Activated CD8-positive, alpha-beta T cell treated with anti-CD3 and anti-CD28 coated beads for 36 hours (primary cell): ENCODE measurements around the gene MPL. TPM values are rescaled to one million over a fixed set of nuclear protein-coding genes. Genes with fewer than 3 reads are reported as not detected.

Experiments used
- ATAC-seq: fragments of 200-7000 bp; cut with Tn5 transposase; one replicate; pipeline ENCODE4 v1.10.0; 2021; ENCODE audit warnings: mild to moderate bottlenecking, moderate library complexity
- CTCF ChIA-PET: fragments of 350-600 bp; sonication (Branson Sonifier 250); formaldehyde crosslinking; loops from one replicate; lab custom pipeline; 2021; ENCODE audit warnings: antibody characterized with exemption; lab: Charles Lee
- POLR2A ChIA-PET: fragments of 350-600 bp; sonication (Branson Sonifier 250); formaldehyde crosslinking; loops from one replicate; lab custom pipeline; 2021; ENCODE audit warnings: antibody characterized with exemption; lab: Charles Lee
- DNase-seq: peaks from one replicate; pipeline ENCODE4 v3.0.0-alpha.2; 2020
- H3K27ac Mint-ChIP-seq: one replicate; pipeline ENCODE4 v1.8.0; 2021; ENCODE audit warnings: mild to moderate bottlenecking, mixed read lengths
- H3K27me3 Mint-ChIP-seq: one replicate; pipeline ENCODE4 v1.8.0; 2021; ENCODE audit warnings: mixed read lengths
- H3K36me3 Mint-ChIP-seq: one replicate; pipeline ENCODE4 v1.8.0; 2021; ENCODE audit warnings: low read depth, mixed read lengths
- H3K4me1 Mint-ChIP-seq: one replicate; pipeline ENCODE4 v1.8.0; 2021; ENCODE audit warnings: low read depth, mixed read lengths
- H3K4me3 Mint-ChIP-seq: one replicate; pipeline ENCODE4 v1.8.0; 2021; ENCODE audit warnings: mild to moderate bottlenecking, moderate library complexity, mixed read lengths
- H3K9me3 Mint-ChIP-seq: one replicate; pipeline ENCODE4 v1.8.0; 2021; ENCODE audit warnings: mixed read lengths
- intact Hi-C: fragments of 100-400 bp; cut with micrococcal nuclease; formaldehyde crosslinking; loops from one replicate; pipeline ENCODE4 v1.10.0; 2022
- total RNA-seq, 2 experiments: library from RNA; stranded (reverse); gene quantifications; one replicate each; pipeline ENCODE4 v1.2.3, GENCODE V29; 2021
- TF ChIP-seq, protein P1 (sequence below): fragments of 200-600 bp; IDR thresholded peaks from one replicate; pipeline ENCODE4 v1.8.0; 2022; ENCODE audit warnings: antibody characterized with exemption, mild to moderate bottlenecking

The MPL gene
- total RNA-seq, 2 experiments from 2014 or later, result not detected

DNA sequence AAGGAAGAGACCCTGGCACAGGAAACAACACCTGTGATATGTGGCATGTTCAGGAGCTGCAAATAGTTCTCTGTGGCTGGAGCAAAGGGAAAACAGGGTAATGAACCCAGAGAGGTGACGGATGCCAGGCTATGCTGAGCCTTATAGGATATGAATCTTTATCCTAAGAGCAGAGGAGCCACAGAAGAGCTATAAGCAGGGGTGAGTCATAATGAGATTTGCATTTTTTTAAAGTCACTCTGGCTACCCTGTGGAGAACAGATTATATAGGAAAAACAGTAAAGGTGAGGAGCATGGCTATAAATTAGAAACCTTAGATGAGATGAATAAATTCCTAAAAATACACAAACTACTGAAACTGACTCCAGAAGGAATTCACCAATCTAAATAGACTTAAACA, 12.8 kb upstream of the MPL start:
- ATAC-seq, result no peak
- Mint-ChIP-seq H3K27me3 (no peaks in the 10 kb centered on the region), H3K4me3 (no peak overlapping the region), H3K9me3 (peaks cover 22% of the 10 kb centered on the region), H3K27ac (no peak overlapping the region), H3K36me3 (no peaks in the 10 kb centered on the region), H3K4me1 (peaks cover 10% of the 10 kb centered on the region)
- POLR2A ChIA-PET, result no interaction called here
- CTCF ChIA-PET, result interaction anchor here (1.6 kb wide), 1 partner anchor 98 kb away, joined by 5 read pairs; no protein-coding TSS in a partner anchor
- intact Hi-C loops, result no loop called here
- TF ChIP-seq, protein P1, sequence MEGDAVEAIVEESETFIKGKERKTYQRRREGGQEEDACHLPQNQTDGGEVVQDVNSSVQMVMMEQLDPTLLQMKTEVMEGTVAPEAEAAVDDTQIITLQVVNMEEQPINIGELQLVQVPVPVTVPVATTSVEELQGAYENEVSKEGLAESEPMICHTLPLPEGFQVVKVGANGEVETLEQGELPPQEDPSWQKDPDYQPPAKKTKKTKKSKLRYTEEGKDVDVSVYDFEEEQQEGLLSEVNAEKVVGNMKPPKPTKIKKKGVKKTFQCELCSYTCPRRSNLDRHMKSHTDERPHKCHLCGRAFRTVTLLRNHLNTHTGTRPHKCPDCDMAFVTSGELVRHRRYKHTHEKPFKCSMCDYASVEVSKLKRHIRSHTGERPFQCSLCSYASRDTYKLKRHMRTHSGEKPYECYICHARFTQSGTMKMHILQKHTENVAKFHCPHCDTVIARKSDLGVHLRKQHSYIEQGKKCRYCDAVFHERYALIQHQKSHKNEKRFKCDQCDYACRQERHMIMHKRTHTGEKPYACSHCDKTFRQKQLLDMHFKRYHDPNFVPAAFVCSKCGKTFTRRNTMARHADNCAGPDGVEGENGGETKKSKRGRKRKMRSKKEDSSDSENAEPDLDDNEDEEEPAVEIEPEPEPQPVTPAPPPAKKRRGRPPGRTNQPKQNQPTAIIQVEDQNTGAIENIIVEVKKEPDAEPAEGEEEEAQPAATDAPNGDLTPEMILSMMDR, result no peak
- DNase-seq, result no peak

DNA sequence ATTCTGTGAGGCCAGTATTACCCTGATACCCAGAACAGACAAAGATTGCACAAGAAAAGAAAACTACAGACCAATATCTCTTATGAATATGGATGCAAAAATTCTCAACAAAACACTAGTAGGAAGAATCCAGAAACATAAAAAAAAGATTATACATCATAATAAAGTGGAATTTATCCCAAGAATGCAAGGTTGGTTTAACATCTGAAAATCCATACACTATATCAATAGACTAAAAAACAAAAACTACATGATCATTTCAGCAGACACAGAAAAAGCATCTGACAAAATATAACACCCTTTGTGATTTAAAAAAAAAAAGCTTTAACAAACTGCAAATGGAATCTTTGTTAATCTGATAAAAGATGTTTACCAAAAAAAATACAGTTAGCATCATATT, 12.2 kb upstream of the MPL start:
- Mint-ChIP-seq H3K36me3 (no peaks in the 10 kb centered on the region), H3K4me3 (no peak overlapping the region), H3K27me3 (no peaks in the 10 kb centered on the region), H3K9me3 (peaks cover 22% of the 10 kb centered on the region), H3K27ac (no peak overlapping the region), H3K4me1 (peaks cover 15% of the 10 kb centered on the region)
- ATAC-seq (no peak), DNase-seq (no peak)
- CTCF ChIA-PET, result interaction anchor here (1.6 kb wide), 1 partner anchor 98 kb away, joined by 5 read pairs; no protein-coding TSS in a partner anchor
- POLR2A ChIA-PET, result no interaction called here
- TF ChIP-seq, protein P1, result no peak
- intact Hi-C loops, result no loop called here

DNA sequence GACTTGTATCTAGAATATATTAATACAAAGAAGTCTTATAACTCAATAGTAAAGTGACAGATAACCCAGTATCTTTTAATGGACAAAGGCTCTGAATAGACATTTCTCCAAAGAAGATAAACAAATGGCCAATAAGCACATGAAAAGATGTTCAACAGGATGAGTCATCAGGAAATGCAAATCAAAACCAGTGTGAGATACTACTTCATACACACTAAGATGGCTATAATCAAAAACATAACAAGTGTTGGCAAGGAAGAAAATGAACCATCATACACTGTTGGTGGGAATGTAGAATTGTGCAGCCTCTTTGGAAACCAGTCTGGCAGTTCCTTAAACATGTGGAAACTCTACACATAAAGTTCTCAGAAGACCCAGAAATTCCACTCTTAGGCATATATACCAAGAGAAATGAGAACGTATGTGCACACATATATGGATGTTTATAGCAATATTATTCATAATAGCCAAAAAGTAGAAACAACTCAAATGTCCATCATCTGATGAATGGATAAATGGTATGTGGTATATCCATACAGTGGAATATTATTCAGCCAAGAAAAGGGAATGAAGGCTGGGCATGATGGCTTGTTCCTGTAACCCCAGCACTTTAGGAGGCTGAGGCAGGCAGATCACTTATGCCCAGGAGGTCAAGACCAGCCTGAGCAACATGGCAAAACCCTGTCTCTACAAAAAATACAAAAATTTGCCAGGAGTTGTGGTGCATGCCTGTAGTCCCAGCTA, 9.9 kb upstream of the MPL start:
- ChIA-PET POLR2A (no interaction called here), CTCF (no interaction called here)
- H3K4me3 Mint-ChIP-seq, result no peak overlapping the region
- DNase-seq (no peak), ATAC-seq (no peak)
- TF ChIP-seq, protein P1, result no peak
- no peaks in the 10 kb centered on the region for H3K36me3 Mint-ChIP-seq
- H3K9me3 Mint-ChIP-seq, result peaks cover 22% of the 10 kb centered on the region
- no peak overlapping the region for H3K27ac Mint-ChIP-seq
- H3K4me1 Mint-ChIP-seq, result peaks cover 20% of the 10 kb centered on the region
- intact Hi-C loops, result no loop called here
- no peaks in the 10 kb centered on the region for H3K27me3 Mint-ChIP-seq

DNA sequence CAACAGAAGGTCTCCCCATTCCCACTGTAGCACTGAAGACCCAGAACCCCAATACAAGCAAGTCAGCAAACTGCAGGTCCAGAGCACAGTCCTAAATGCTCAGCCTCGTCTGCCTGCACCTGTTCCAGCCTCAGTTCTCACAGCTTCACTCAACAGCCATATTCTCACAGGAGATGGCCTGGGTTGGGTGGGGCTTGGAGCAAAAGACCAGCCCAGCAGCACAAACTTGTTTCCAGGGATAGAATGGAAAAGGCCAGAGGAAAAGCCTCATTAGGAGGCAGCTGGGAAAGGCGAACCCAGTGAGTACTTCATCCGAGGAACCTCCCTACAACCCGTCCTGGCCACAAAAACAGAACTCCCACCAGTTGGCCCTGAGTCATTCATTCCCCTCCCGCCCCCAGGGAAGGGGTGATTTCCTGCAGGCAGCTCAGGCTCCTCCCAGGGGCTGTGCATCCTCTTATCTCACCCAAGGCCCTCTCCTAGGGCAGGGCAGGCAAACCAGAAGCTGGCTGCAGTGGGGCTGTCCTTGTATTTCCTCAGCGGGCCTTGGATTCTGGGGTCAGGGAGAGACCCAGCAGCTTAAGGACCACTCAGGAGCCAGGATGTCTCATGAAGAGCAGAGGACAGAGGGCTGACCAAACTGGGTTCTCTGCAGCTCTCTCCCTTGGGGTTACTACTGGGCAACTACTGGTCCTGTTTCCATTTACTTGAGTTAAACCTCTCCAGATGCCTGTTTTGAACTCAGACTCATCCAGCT, 7.4 kb upstream of the MPL start:
- intact Hi-C loops, result no loop called here

More for the DNA sequence above, 7.4 kb upstream of the MPL start:
- no peak overlapping the region for H3K4me3 Mint-ChIP-seq
- no peaks in the 10 kb centered on the region for H3K27me3 Mint-ChIP-seq
- TF ChIP-seq, protein P1, result no peak
- H3K4me1 Mint-ChIP-seq, result peaks cover 20% of the 10 kb centered on the region
- DNase-seq, result peak; percentile 88
- ChIA-PET POLR2A (interaction anchor here (0.7 to 2.5 kb wide), 3 partner anchors 27 to 38 kb away, joined by 3 to 6 read pairs (median 3); partner anchors contain the start of gene ELOVL1), CTCF (interaction anchor here (0.7 to 1.7 kb wide), 4 partner anchors 9 to 103 kb away, joined by 3 to 6 read pairs (median 4); no protein-coding TSS in a partner anchor)
- H3K9me3 Mint-ChIP-seq, result peaks cover 13% of the 10 kb centered on the region
- peak overlapping the region; percentile 28 for H3K27ac Mint-ChIP-seq
- no peaks in the 10 kb centered on the region for H3K36me3 Mint-ChIP-seq
- ATAC-seq, result peak; percentile 99
